ENCODE results near the gene ZFP64.

DNA sequence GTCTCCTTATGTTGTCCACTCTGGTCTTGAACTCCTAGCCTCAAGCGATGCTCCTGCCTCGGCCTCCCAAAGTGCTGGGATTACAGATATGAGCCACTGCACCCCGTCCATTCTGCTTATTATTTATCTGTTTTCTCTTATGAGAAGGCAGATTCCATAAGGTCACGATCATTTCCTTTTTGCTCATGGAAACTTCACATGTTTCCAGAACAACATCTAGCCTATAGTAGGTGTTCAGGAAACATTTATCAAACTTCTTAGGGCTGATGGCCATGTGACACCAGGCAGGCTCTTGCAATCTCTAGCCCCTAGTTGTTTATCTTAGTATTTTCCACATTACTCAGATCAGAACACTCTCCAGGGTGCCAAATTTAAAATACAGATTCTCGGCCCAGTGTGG lies 61.2 kb downstream of the ZFP64 start:
- TF ChIP-seq, protein P1, sequence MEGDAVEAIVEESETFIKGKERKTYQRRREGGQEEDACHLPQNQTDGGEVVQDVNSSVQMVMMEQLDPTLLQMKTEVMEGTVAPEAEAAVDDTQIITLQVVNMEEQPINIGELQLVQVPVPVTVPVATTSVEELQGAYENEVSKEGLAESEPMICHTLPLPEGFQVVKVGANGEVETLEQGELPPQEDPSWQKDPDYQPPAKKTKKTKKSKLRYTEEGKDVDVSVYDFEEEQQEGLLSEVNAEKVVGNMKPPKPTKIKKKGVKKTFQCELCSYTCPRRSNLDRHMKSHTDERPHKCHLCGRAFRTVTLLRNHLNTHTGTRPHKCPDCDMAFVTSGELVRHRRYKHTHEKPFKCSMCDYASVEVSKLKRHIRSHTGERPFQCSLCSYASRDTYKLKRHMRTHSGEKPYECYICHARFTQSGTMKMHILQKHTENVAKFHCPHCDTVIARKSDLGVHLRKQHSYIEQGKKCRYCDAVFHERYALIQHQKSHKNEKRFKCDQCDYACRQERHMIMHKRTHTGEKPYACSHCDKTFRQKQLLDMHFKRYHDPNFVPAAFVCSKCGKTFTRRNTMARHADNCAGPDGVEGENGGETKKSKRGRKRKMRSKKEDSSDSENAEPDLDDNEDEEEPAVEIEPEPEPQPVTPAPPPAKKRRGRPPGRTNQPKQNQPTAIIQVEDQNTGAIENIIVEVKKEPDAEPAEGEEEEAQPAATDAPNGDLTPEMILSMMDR (IDR thresholded peaks at IDR 0.05; ENCODE audit: low read depth, low read length, poor library complexity, severe bottlenecking): no peak
- TF ChIP-seq EZH2phosphoT487 (IDR thresholded peaks at IDR 0.05; ENCODE audit: borderline replicate concordance, low read length): no peak
